Measurements from ENCODE around the gene ACADVL.
"Not testable (repeated sequence)": the region's sequence is repeated elsewhere in the genome, so short reads cannot be mapped to it uniquely, and the experiment has no call there.

ACADVL gene

GRCh38 chr17:7235693-7236665 is 16.2 kb downstream of the ACADVL start:
- no peak for DNase-seq

DNA sequence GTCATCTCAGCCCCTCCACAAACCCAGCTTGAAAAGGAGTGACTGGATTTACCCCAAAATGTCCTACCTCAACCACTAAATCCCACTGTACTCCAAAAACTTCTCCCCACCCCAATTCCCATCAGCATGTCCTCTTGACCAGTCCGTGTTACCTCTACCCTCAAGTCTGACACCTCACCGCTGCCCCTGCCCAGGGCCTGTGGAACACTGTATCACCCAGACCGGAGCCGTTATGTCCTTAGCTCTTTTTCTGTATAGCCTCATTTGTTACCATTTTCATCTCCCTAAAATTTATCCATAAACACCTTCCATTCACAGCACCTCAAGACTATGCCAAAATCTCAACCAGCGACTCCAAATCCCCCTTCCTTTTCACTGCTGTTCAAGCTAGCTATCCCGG is 17.1 kb downstream of the ACADVL start:
- no peak for DNase-seq

GRCh38 chr17:7237266-7237760 is 17.6 kb downstream of the ACADVL start:
- DNase-seq = no peak

GRCh38 chr17:7237761-7238419 is 18.2 kb downstream of the ACADVL start:
- no peak for DNase-seq

- DNase-seq = no peak
Measured at GRCh38 chr17:7238420-7239090, 18.8 kb downstream of the ACADVL start.

GRCh38 chr17:7239091-7240027 is 19.6 kb downstream of the ACADVL start, which contains the start of gene PHF23:
Gene PHF23, minus strand, starts transcription at chr17:7239457. Its CDS starts 178 bp downstream, at chr17:7239279.
- DNase-seq = peak; percentile 85

- DNase-seq = no peak
Measured at GRCh38 chr17:7240375-7240774, 20.6 kb downstream of the ACADVL start.

DNA sequence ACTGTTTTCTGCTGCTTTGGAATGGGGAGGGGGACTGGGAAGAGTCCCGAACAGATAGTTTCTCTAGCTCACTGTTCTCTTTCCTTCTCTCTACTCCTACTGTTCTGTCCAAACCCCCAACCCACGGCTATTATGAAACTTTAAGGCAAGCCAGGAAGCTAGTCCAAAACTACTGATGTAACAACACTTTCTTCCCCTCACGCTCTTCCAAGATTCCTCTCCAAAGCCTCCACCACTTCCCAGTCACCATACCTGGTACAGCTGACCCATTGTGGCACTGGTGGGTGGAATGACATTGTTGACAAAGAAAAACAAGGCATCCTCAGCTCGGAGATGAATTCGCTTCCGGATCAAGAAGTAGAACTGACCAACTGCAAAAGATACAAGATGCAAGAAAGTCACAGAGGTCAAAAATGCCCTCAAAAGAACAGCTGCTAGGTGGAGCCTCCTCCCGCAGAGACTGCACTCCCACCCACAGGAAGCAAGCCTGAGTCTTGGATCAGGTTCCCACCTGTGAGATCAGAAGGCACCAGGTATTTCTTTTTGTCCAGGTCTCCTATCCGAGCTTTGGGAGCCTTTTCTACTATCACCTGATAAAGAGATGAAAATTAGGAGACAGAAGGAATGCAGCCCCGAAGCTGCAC is 21.5 kb downstream of the ACADVL start:
- no peak for DNase-seq

GRCh38 chr17:7241783-7242716 is 22.3 kb downstream of the ACADVL start, which contains the start of gene GABARAP:
Gene GABARAP, minus strand, starts transcription at chr17:7242449. Its CDS starts 119 bp downstream, at chr17:7242330.
- no peak for DNase-seq

DNA sequence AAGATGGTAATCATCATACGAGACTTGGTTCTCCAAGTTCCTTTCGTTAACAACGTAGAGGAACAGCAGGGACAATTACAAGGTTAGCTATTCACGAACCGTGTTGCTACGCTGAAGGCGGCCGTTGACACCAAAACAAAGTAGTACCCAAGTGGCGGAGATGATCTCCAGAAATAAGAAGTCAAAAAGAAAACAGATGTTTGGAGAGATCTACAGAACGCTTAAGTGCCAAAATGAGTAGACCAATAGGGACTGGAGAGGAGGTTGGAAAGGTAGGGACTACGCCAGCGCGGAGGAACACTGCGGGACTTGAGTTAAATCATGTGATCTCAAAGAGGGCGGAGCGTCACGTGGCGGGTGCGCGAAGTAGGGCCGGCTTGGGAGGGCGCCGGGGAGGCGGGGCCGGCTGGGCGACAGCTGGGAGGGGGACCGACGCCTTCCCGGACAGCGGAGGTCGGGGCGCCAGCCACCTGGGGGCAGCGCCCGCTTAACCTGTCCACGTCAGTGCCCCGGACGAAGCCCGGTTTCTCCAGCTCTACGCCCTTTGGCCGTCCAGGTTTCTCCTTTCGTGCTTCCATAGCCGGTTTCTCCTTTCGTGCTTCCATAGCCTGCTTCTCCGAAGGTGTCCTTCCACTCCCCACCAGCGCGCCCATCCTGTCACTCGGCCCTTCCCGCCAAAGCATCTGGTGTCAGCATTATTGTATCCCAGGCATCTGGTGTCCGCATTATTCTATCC is 23.1 kb downstream of the ACADVL start:
- peak; percentile 53 for DNase-seq

DNA sequence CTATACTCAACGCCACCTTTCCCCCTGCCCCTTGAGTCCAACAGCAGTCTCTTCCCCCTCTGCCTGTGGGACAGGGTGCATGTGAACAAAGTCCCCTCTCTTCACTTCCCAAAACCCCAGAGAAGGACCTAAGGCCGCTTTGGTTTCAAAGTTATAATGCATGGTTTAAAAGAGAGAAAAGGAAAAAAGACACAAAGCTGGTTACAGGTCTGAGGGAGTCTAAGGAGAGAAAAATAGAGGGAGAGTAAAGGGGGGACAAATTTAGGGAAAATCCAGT is 23.7 kb downstream of the ACADVL start:
- DNase-seq = no peak

GRCh38 chr17:7243838-7244237 is 24.1 kb downstream of the ACADVL start:
- DNase-seq = not testable (repeated sequence)

DNA sequence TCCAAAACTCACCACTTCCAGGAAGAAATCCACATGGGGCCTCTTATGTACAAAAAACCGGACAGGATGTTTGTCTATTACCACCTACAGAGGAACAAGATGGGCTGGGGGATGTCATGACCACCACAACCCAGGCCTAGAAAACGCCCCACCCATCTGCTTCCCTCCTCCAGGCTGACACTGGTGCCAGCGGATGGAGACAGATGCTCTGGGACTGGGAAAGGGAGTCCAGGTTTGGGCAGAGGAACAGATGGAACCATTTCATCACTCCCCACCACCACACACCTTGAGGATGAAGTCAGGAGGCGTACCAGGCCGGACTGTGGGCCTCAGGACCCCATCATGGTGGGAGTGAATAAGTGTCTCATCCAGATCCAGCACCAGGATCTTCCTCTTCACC is 27.0 kb downstream of the ACADVL start:
- DNase-seq = no peak

DNA sequence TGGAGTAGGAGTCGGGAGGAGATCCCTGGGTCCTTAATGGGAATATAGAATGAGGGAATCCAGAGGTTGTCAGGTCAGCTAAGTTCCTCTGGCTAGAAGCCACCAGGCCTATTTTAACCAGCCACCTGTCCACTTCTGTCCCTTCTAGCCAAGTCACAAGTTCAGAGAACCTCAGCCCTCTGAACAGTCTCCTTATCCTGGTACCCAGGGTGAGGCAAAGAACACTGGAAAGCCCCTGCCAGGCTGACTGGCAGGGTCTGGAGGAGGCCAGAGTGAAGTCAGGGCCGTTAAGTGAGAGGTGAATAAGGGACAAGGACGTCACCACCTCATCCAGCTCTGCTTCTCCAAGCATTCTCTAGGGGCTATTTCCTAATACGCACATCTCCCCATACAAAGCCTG is 29.1 kb downstream of the ACADVL start:
- no peak for DNase-seq

GRCh38 chr17:7249214-7249613 is 29.5 kb downstream of the ACADVL start:
- no peak for DNase-seq

DNA sequence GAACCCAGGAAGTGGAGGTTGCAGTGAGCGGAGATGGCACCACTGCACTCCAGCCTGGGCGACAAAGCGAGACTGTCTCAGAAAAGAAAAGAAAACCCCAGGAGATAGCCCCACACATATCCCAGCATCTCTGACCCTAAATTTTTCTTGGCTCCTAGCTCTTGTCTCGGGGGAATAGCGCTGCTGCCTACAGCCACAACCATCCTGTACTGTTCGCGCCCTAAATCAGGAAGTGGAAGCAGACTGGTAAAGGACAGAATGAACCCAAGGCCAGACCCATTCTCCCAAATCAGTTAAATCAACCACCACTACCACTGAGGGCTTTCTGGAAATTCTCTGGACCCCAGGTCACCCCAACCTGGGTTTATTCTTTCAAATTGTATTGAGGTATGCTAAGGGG is 30.1 kb downstream of the ACADVL start:
- no peak for DNase-seq

GRCh38 chr17:7250695-7251627 is 31.2 kb downstream of the ACADVL start:
- no peak for DNase-seq

- DNase-seq = peak; percentile 83
Measured at GRCh38 chr17:7251661-7252175, 32.0 kb downstream of the ACADVL start, which contains the start of gene CTDNEP1. Gene CTDNEP1, minus strand, starts transcription at chr17:7251734. Its CDS starts 438 bp downstream, at chr17:7251296.
